ENCODE measurements around the gene C9orf85. TPM values are rescaled to one million over a fixed set of nuclear protein-coding genes. Genes with fewer than 3 reads are reported as not detected.

Gene C9orf85, protein sequence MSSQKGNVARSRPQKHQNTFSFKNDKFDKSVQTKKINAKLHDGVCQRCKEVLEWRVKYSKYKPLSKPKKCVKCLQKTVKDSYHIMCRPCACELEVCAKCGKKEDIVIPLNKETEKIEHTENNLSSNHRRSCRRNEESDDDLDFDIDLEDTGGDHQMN
- 10 to 100 TPM; 20.1 to 21.4 TPM for total RNA-seq

GRCh38 chr9:71911061-71911907, at the start of gene C9orf85, which contains the start of gene ABHD17B:
Gene C9orf85 (plus strand): TSS chr9:71911639. CDS start chr9:71911735, 96 bp downstream.
Gene ABHD17B (minus strand): TSS chr9:71911193. CDS start chr9:71875080, 36,113 bp downstream.
- Histone ChIP-seq H3K27me3 (replicated peaks; ENCODE audit: insufficient read depth) (no peaks in the 10 kb centered on the region), H3K9me3 (no peaks in the 10 kb centered on the region), H3K36me3 (no peaks in the 10 kb centered on the region), H3K4me1 (replicated peaks) (no peaks in the 10 kb centered on the region), H3K27ac (peak within 1 kb of the TSS; percentile 93 to 95), H3K4me3 (peak within 1 kb of the TSS; percentile 96)
- peak; percentile 99 for DNase-seq (ENCODE audit: low spot score)
- TF ChIP-seq POLR2AphosphoS5 (IDR thresholded peaks at IDR 0.05) = peak; percentile 97
- TF ChIP-seq POLR2A (IDR thresholded peaks at IDR 0.05) = peak; percentile 98
- TF ChIP-seq, protein P1, sequence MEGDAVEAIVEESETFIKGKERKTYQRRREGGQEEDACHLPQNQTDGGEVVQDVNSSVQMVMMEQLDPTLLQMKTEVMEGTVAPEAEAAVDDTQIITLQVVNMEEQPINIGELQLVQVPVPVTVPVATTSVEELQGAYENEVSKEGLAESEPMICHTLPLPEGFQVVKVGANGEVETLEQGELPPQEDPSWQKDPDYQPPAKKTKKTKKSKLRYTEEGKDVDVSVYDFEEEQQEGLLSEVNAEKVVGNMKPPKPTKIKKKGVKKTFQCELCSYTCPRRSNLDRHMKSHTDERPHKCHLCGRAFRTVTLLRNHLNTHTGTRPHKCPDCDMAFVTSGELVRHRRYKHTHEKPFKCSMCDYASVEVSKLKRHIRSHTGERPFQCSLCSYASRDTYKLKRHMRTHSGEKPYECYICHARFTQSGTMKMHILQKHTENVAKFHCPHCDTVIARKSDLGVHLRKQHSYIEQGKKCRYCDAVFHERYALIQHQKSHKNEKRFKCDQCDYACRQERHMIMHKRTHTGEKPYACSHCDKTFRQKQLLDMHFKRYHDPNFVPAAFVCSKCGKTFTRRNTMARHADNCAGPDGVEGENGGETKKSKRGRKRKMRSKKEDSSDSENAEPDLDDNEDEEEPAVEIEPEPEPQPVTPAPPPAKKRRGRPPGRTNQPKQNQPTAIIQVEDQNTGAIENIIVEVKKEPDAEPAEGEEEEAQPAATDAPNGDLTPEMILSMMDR (IDR thresholded peaks at IDR 0.05) = peak in 1 of 4 experiments; percentile 30
- intact Hi-C loops (cut with DNase I) = loop anchor here (2.0 kb wide), 1 partner anchor 142 kb away; the partner anchor contains the start of gene CEMIP2
- WGBS = under 1% methylated on average over 45 of the region's 45 CpGs

- Histone ChIP-seq H3K9me3 (no peaks in the 10 kb centered on the region), H3K4me1 (replicated peaks) (no peaks in the 10 kb centered on the region), H3K27ac (no peak overlapping the region), H3K36me3 (no peaks in the 10 kb centered on the region), H3K4me3 (no peak overlapping the region), H3K27me3 (replicated peaks; ENCODE audit: insufficient read depth) (no peaks in the 10 kb centered on the region)
- 82% methylated on average over 1 of the region's 1 CpG for WGBS
- intact Hi-C loops (cut with DNase I) = no loop called here
- DNase-seq (ENCODE audit: low spot score) = no peak
- TF ChIP-seq POLR2AphosphoS5 (IDR thresholded peaks at IDR 0.05) (no peak), POLR2A (IDR thresholded peaks at IDR 0.05) (no peak)
- TF ChIP-seq, protein P1 (IDR thresholded peaks at IDR 0.05) = no peak
Observed at GRCh38 chr9:71863631-71864030, 47.8 kb upstream of the C9orf85 start.

DNA sequence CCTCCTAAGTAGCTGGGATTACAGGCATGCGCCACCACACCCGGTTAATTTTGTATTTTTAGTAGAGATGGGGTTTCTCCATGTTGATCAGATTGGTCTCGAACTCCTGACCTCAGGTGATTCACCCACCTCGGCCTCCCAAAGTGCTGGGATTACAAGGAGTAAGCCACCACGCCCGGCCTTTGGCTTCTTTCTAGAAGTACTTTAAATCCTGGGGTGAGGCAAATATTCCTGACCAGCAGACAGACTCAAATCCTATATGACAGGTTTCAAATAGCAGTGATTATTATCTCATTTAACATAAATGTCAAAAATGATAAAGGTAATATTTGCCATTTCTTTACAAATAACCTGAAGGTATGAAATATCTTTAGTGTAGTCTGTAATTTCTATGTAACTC, 36.1 kb upstream of the C9orf85 start:
- WGBS = 95% methylated on average over 6 of the region's 6 CpGs

DNA sequence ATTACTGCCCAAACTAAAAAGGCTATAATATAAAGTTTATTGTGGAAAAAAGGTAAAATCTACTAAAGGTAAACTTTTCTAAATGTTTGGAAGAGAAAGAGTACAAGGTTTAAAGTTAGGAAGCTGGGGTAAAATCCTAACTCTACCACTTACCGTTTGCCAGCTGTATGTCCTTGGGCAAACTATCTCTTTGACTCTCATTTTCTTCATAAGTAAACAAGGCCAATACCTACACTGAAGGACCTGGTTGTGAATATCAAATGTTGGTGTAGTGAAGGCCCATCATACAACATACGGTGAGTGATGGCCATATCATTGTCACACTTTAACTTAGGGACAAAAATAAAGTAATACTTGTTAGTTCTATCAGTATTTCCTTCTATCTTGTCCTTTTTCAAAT, 35.3 kb upstream of the C9orf85 start:
- H3K4me3 ChIP-seq = no peak overlapping the region
- no peaks in the 10 kb centered on the region for H3K27me3 ChIP-seq (replicated peaks; ENCODE audit: insufficient read depth)
- no peak for TF ChIP-seq POLR2AphosphoS5 (IDR thresholded peaks at IDR 0.05)
- no peak for TF ChIP-seq POLR2A (IDR thresholded peaks at IDR 0.05)
- TF ChIP-seq, protein P1 (IDR thresholded peaks at IDR 0.05) = no peak
- H3K9me3 ChIP-seq = no peaks in the 10 kb centered on the region
- H3K4me1 ChIP-seq (replicated peaks) = no peaks in the 10 kb centered on the region
- DNase-seq (ENCODE audit: low spot score) = no peak
- H3K36me3 ChIP-seq = no peaks in the 10 kb centered on the region
- 92% methylated on average over 2 of the region's 2 CpGs for WGBS
- intact Hi-C loops (cut with DNase I) = no loop called here
- no peak overlapping the region for H3K27ac ChIP-seq

More for the DNA sequence above, 36.1 kb upstream of the C9orf85 start:
- Histone ChIP-seq H3K9me3 (no peaks in the 10 kb centered on the region), H3K27ac (no peak overlapping the region), H3K36me3 (no peaks in the 10 kb centered on the region), H3K27me3 (replicated peaks; ENCODE audit: insufficient read depth) (no peaks in the 10 kb centered on the region), H3K4me1 (replicated peaks) (no peaks in the 10 kb centered on the region), H3K4me3 (no peak overlapping the region)
- intact Hi-C loops (cut with DNase I) = no loop called here
- no peak for DNase-seq (ENCODE audit: low spot score)
- TF ChIP-seq POLR2A (IDR thresholded peaks at IDR 0.05) (no peak), POLR2AphosphoS5 (IDR thresholded peaks at IDR 0.05) (no peak)
- TF ChIP-seq, protein P1 (IDR thresholded peaks at IDR 0.05) = no peak
